Measurements from ENCODE around the gene NTSR1. TPM values are rescaled to one million over a fixed set of nuclear protein-coding genes. Genes with fewer than 3 reads are reported as not detected.

The NTSR1 gene
- total RNA-seq, 3 donors from 2014 or later (not counting 1 experiment from before 2014, with no cell fraction given) = 0.11 to 0.45 TPM; not detected in 1

DNA sequence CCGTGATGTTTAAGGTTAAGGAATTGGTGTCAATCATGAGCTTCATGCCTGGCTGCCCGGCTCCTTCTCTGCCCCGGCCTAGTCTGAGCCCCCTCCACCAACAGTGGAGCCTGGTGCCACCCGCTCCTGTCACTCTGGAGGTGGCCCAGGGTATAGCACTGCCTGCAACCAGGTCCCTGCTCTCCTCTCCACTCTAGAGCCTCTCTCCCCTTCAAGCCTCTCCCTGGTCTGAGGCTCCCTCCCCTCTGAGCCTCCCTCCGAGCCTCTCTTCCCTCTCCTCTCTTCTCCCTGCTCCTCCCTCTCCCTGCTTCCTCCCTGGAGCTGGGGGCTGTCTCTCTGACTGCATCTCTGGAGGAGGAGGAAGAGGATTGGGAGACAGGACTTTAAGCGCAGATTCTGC lies 56.4 kb downstream of the NTSR1 start:
- H3K4me3 Mint-ChIP-seq = no peak overlapping the region
- DNase-seq = no peak
- Histone ChIP-seq H3K9me3 (ENCODE audit: control insufficient read depth, insufficient read depth, low read length) (no peaks in the 10 kb centered on the region), H3K4me1 (ENCODE audit: control insufficient read depth, insufficient read depth, low read length) (no peaks in the 10 kb centered on the region), H3K27me3 (ENCODE audit: control insufficient read depth, insufficient read depth, low read length) (no peaks in the 10 kb centered on the region), H3K4me3 (ENCODE audit: low read length) (no peak overlapping the region), H3K27ac (ENCODE audit: low read length) (no peak overlapping the region), H3K36me3 (ENCODE audit: control insufficient read depth, insufficient read depth, low read length) (no peaks in the 10 kb centered on the region)
- no peaks in the 10 kb centered on the region for H3K9me3 Mint-ChIP-seq
- no peak overlapping the region for H3K27ac Mint-ChIP-seq
- peaks cover 0 to 4% of the 10 kb centered on the region in 2 donors for H3K4me1 Mint-ChIP-seq
- ATAC-seq = no peak
- H3K27me3 Mint-ChIP-seq (ENCODE audit: low read depth in 2 of 2) = no peaks in the 10 kb centered on the region
- intact Hi-C loops (cut with micrococcal nuclease) = no loop called here
- H3K36me3 Mint-ChIP-seq = no peaks in the 10 kb centered on the region
- TF ChIP-seq, protein P1, sequence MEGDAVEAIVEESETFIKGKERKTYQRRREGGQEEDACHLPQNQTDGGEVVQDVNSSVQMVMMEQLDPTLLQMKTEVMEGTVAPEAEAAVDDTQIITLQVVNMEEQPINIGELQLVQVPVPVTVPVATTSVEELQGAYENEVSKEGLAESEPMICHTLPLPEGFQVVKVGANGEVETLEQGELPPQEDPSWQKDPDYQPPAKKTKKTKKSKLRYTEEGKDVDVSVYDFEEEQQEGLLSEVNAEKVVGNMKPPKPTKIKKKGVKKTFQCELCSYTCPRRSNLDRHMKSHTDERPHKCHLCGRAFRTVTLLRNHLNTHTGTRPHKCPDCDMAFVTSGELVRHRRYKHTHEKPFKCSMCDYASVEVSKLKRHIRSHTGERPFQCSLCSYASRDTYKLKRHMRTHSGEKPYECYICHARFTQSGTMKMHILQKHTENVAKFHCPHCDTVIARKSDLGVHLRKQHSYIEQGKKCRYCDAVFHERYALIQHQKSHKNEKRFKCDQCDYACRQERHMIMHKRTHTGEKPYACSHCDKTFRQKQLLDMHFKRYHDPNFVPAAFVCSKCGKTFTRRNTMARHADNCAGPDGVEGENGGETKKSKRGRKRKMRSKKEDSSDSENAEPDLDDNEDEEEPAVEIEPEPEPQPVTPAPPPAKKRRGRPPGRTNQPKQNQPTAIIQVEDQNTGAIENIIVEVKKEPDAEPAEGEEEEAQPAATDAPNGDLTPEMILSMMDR (IDR thresholded peaks at IDR 0.05) = no peak
- WGBS (ENCODE audit: insufficient coverage) = 81% methylated on average over 6 of the region's 6 CpGs

DNA sequence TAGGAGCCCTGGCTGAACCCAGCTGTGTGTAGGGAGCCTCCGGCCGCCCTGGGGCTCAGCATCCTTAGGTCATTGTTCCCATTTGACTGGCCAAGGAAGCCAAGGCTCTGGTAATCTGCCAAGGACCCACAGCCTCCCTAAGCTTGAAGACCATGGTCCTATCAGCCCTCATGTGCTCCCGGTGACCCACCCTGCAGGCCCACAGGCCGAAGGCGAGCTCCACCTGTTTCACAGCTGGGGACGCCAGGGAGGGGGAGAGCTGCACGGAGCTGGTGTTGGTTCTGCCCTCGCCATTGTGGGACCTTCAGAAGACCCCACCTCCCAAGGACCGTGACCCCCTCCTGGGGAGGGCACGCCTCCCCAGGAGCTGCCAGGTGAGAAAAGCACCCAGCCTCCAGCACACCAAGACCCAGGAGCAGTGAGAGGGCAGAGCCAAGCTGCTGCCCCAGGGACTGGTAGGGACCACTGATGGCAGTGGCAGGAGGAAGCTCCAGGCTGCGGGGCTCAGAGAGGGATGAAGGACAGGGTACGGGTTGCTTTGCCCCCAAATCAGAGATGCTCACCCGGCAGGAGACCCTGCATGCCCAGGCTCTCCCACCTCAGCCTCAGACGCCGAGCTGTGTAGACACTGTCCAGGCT lies 56.9 kb downstream of the NTSR1 start:
- 87% methylated on average over 15 of the region's 15 CpGs for WGBS (ENCODE audit: insufficient coverage)
- DNase-seq (no peak), ATAC-seq (no peak)
- no peaks in the 10 kb centered on the region for H3K27me3 ChIP-seq (ENCODE audit: control insufficient read depth, insufficient read depth, low read length)
- no peak overlapping the region for H3K4me3 ChIP-seq (ENCODE audit: low read length)
- no peaks in the 10 kb centered on the region for H3K9me3 ChIP-seq (ENCODE audit: control insufficient read depth, insufficient read depth, low read length)
- no peak overlapping the region for H3K27ac ChIP-seq (ENCODE audit: low read length)
- H3K4me3 Mint-ChIP-seq = no peak overlapping the region
- H3K9me3 Mint-ChIP-seq = no peaks in the 10 kb centered on the region
- H3K4me1 Mint-ChIP-seq = peaks cover 0 to 4% of the 10 kb centered on the region in 2 donors
- H3K4me1 ChIP-seq (ENCODE audit: control insufficient read depth, insufficient read depth, low read length) = no peaks in the 10 kb centered on the region
- no peaks in the 10 kb centered on the region for H3K36me3 Mint-ChIP-seq
- no peaks in the 10 kb centered on the region for H3K36me3 ChIP-seq (ENCODE audit: control insufficient read depth, insufficient read depth, low read length)
- TF ChIP-seq, protein P1 (IDR thresholded peaks at IDR 0.05) = no peak
- no peaks in the 10 kb centered on the region for H3K27me3 Mint-ChIP-seq (ENCODE audit: low read depth in 2 of 2)
- intact Hi-C loops (cut with micrococcal nuclease) = no loop called here
- H3K27ac Mint-ChIP-seq = no peak overlapping the region

DNA sequence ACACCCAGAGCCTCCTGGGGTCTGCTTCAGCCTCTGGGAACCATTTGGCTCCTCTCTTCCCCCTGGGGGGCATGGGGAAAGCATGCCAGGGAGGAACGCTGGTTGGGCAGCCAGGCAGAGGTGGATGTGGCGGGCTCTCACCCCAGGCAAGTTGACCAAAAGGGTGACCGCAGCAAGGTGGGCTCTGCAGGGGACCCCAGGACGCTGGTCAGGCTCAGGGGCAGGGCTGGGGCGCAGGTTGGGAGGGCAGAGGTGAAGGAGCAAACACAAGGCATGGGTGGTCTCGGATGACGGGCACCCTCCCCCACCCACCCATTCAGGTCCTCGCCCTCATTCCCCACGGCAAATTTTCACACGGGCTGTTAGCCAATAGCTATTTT lies 57.4 kb downstream of the NTSR1 start:
- H3K27ac ChIP-seq (ENCODE audit: low read length) = no peak overlapping the region
- intact Hi-C loops (cut with micrococcal nuclease) = no loop called here
- H3K4me1 ChIP-seq (ENCODE audit: control insufficient read depth, insufficient read depth, low read length) = no peaks in the 10 kb centered on the region
- 91% methylated on average over 10 of the region's 10 CpGs for WGBS (ENCODE audit: insufficient coverage)
- no peaks in the 10 kb centered on the region for H3K9me3 ChIP-seq (ENCODE audit: control insufficient read depth, insufficient read depth, low read length)
- H3K36me3 ChIP-seq (ENCODE audit: control insufficient read depth, insufficient read depth, low read length) = no peaks in the 10 kb centered on the region
- TF ChIP-seq, protein P1 (IDR thresholded peaks at IDR 0.05) = no peak
- H3K4me3 ChIP-seq (ENCODE audit: low read length) = no peak overlapping the region
- Mint-ChIP-seq H3K9me3 (no peaks in the 10 kb centered on the region), H3K27ac (no peak overlapping the region), H3K4me1 (peaks cover 0 to 4% of the 10 kb centered on the region in 2 donors), H3K36me3 (no peaks in the 10 kb centered on the region), H3K4me3 (no peak overlapping the region), H3K27me3 (ENCODE audit: low read depth in 2 of 2) (no peaks in the 10 kb centered on the region)
- H3K27me3 ChIP-seq (ENCODE audit: control insufficient read depth, insufficient read depth, low read length) = no peaks in the 10 kb centered on the region
- DNase-seq = no peak
- ATAC-seq = no peak

DNA sequence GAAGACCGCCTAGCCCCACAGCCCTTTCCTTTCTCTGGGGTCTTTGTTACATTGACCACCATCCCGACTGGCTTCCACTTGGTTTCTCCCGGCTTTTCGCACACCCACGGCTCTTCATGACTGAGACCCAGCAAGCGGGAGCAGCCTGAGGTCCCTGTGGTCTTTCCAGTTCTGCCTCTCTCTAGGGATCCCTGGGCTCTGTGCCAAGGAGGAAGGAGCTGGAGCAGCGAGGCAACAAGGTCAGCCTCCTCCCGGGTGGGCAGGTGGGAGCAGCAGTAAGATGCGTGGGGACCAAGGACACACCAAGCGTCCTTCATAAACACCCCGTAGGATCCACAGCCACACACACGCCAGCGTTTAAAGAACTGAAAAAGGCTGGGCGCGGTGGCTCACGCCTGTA lies 58.1 kb downstream of the NTSR1 start:
- no peak for DNase-seq
- Histone ChIP-seq H3K9me3 (ENCODE audit: control insufficient read depth, insufficient read depth, low read length) (no peaks in the 10 kb centered on the region), H3K27ac (ENCODE audit: low read length) (no peak overlapping the region), H3K4me3 (ENCODE audit: low read length) (no peak overlapping the region), H3K27me3 (ENCODE audit: control insufficient read depth, insufficient read depth, low read length) (no peaks in the 10 kb centered on the region), H3K36me3 (ENCODE audit: control insufficient read depth, insufficient read depth, low read length) (no peaks in the 10 kb centered on the region), H3K4me1 (ENCODE audit: control insufficient read depth, insufficient read depth, low read length) (no peaks in the 10 kb centered on the region)
- TF ChIP-seq, protein P1 (IDR thresholded peaks at IDR 0.05) = no peak
- peaks cover 0 to 4% of the 10 kb centered on the region in 2 donors for H3K4me1 Mint-ChIP-seq
- no peak for ATAC-seq
- no peaks in the 10 kb centered on the region for H3K9me3 Mint-ChIP-seq
- no peaks in the 10 kb centered on the region for H3K27me3 Mint-ChIP-seq (ENCODE audit: low read depth in 2 of 2)
- intact Hi-C loops (cut with micrococcal nuclease) = no loop called here
- 84% methylated on average over 16 of the region's 16 CpGs for WGBS (ENCODE audit: insufficient coverage)
- H3K4me3 Mint-ChIP-seq = no peak overlapping the region
- no peak overlapping the region for H3K27ac Mint-ChIP-seq
- H3K36me3 Mint-ChIP-seq = no peaks in the 10 kb centered on the region

Measured in natural killer cell (primary cell).